ENCODE data around the gene FBXW7.
A peak's percentile ranks its signal among the peaks of the same experiment; 100 is the strongest.

FBXW7 gene

GRCh38 chr4:152357206-152357605 is 178.7 kb downstream of the FBXW7 start:
- WGBS (ENCODE audit: extremely low coverage, insufficient coverage, low lambda C conversion rate): no CpG with 5 or more reads among the region's 6 CpGs
- H3K23ac ChIP-seq (ENCODE audit: low read length): no peak overlapping the region
- no peak overlapping the region for H2BK5ac ChIP-seq (ENCODE audit: low read length)
- no peaks in the 10 kb centered on the region for H3K79me2 ChIP-seq (ENCODE audit: control insufficient read depth, insufficient read depth, low read length)
- H2BK15ac ChIP-seq (replicated peaks; ENCODE audit: low read depth): no peak overlapping the region
- no peak overlapping the region for H3K56ac ChIP-seq (ENCODE audit: low read length)
- no peak overlapping the region for H2AK5ac ChIP-seq (ENCODE audit: low read length)
- peaks cover 3% of the 10 kb centered on the region for H3K79me1 ChIP-seq (ENCODE audit: low read length)
- no peaks in the 10 kb centered on the region for H3K27me3 ChIP-seq (ENCODE audit: insufficient read depth, low read length, poor library complexity)
- no peak for DNase-seq
- H3K4me1 ChIP-seq (ENCODE audit: control insufficient read depth, low read depth, low read length): peaks cover 4% of the 10 kb centered on the region
- no peak overlapping the region for H3K27ac ChIP-seq (ENCODE audit: low read depth, low read length)
- no peak overlapping the region for H3K4ac ChIP-seq (ENCODE audit: low read depth, low read length)
- no peak overlapping the region for H3K9ac ChIP-seq (ENCODE audit: low read length)
- H2BK120ac ChIP-seq (ENCODE audit: low read depth, low read length): no peak overlapping the region
- H3K4me3 ChIP-seq (ENCODE audit: low read length): no peak overlapping the region
- H3K36me3 ChIP-seq (ENCODE audit: control insufficient read depth, insufficient read depth, low read length): no peaks in the 10 kb centered on the region
- H4K5ac ChIP-seq (ENCODE audit: low read length): no peak overlapping the region
- no peak overlapping the region for H4K8ac ChIP-seq (ENCODE audit: low read depth, low read length)
- H3K4me2 ChIP-seq (ENCODE audit: low read length): no peak overlapping the region
- no peak overlapping the region for H3K18ac ChIP-seq (ENCODE audit: low read length)

- no peak overlapping the region for H4K5ac ChIP-seq (ENCODE audit: low read length)
- H3K56ac ChIP-seq (ENCODE audit: low read length): no peak overlapping the region
- no peak overlapping the region for H3K4me2 ChIP-seq (ENCODE audit: low read length)
- no peaks in the 10 kb centered on the region for H3K36me3 ChIP-seq (ENCODE audit: control insufficient read depth, insufficient read depth, low read length)
- H2BK15ac ChIP-seq (replicated peaks; ENCODE audit: low read depth): no peak overlapping the region
- no peak overlapping the region for H3K18ac ChIP-seq (ENCODE audit: low read length)
- DNase-seq: no peak
- no peak overlapping the region for H3K4me3 ChIP-seq (ENCODE audit: low read length)
- no CpG with 5 or more reads among the region's 1 CpG for WGBS (ENCODE audit: extremely low coverage, insufficient coverage, low lambda C conversion rate)
- no peak overlapping the region for H2BK5ac ChIP-seq (ENCODE audit: low read length)
- H3K4ac ChIP-seq (ENCODE audit: low read depth, low read length): no peak overlapping the region
- H3K4me1 ChIP-seq (ENCODE audit: control insufficient read depth, low read depth, low read length): peaks cover 4% of the 10 kb centered on the region
- no peaks in the 10 kb centered on the region for H3K27me3 ChIP-seq (ENCODE audit: insufficient read depth, low read length, poor library complexity)
- H3K79me2 ChIP-seq (ENCODE audit: control insufficient read depth, insufficient read depth, low read length): no peaks in the 10 kb centered on the region
- no peak overlapping the region for H2BK120ac ChIP-seq (ENCODE audit: low read depth, low read length)
- no peak overlapping the region for H2AK5ac ChIP-seq (ENCODE audit: low read length)
- H3K9ac ChIP-seq (ENCODE audit: low read length): no peak overlapping the region
- no peak overlapping the region for H3K23ac ChIP-seq (ENCODE audit: low read length)
- no peak overlapping the region for H3K27ac ChIP-seq (ENCODE audit: low read depth, low read length)
- H4K8ac ChIP-seq (ENCODE audit: low read depth, low read length): no peak overlapping the region
- H3K79me1 ChIP-seq (ENCODE audit: low read length): peaks cover 3% of the 10 kb centered on the region
Observed at GRCh38 chr4:152356428-152357034, 179.4 kb downstream of the FBXW7 start.

GRCh38 chr4:152352622-152353116 is 183.2 kb downstream of the FBXW7 start:
- Histone ChIP-seq H3K27ac (ENCODE audit: low read depth, low read length) (no peak overlapping the region), H3K56ac (ENCODE audit: low read length) (no peak overlapping the region), H3K36me3 (ENCODE audit: control insufficient read depth, insufficient read depth, low read length) (no peaks in the 10 kb centered on the region), H4K5ac (ENCODE audit: low read length) (no peak overlapping the region), H3K79me2 (ENCODE audit: control insufficient read depth, insufficient read depth, low read length) (no peaks in the 10 kb centered on the region), H3K4me1 (ENCODE audit: control insufficient read depth, low read depth, low read length) (peaks cover 4% of the 10 kb centered on the region), H3K18ac (ENCODE audit: low read length) (peak overlapping the region; percentile 15), H2BK120ac (ENCODE audit: low read depth, low read length) (no peak overlapping the region), H3K4me2 (ENCODE audit: low read length) (no peak overlapping the region), H2BK15ac (replicated peaks; ENCODE audit: low read depth) (no peak overlapping the region), H3K4me3 (ENCODE audit: low read length) (no peak overlapping the region), H2AK5ac (ENCODE audit: low read length) (no peak overlapping the region), H3K4ac (ENCODE audit: low read depth, low read length) (no peak overlapping the region), H3K9ac (ENCODE audit: low read length) (no peak overlapping the region), H3K27me3 (ENCODE audit: insufficient read depth, low read length, poor library complexity) (no peaks in the 10 kb centered on the region), H4K8ac (ENCODE audit: low read depth, low read length) (no peak overlapping the region), H3K79me1 (ENCODE audit: low read length) (peaks cover 3% of the 10 kb centered on the region), H2BK5ac (ENCODE audit: low read length) (no peak overlapping the region), H3K23ac (ENCODE audit: low read length) (no peak overlapping the region)
- WGBS (ENCODE audit: extremely low coverage, insufficient coverage, low lambda C conversion rate): no CpG with 5 or more reads among the region's 11 CpGs
- peak; percentile 67 for DNase-seq

GRCh38 chr4:152352215-152352614 is 183.7 kb downstream of the FBXW7 start:
- no peaks in the 10 kb centered on the region for H3K27me3 ChIP-seq (ENCODE audit: insufficient read depth, low read length, poor library complexity)
- H4K8ac ChIP-seq (ENCODE audit: low read depth, low read length): no peak overlapping the region
- no peak overlapping the region for H2BK5ac ChIP-seq (ENCODE audit: low read length)
- no peak overlapping the region for H3K4me2 ChIP-seq (ENCODE audit: low read length)
- no peak overlapping the region for H3K27ac ChIP-seq (ENCODE audit: low read depth, low read length)
- peak overlapping the region; percentile 15 for H3K18ac ChIP-seq (ENCODE audit: low read length)
- no peak overlapping the region for H3K9ac ChIP-seq (ENCODE audit: low read length)
- no peak overlapping the region for H3K56ac ChIP-seq (ENCODE audit: low read length)
- H4K5ac ChIP-seq (ENCODE audit: low read length): no peak overlapping the region
- H2AK5ac ChIP-seq (ENCODE audit: low read length): no peak overlapping the region
- no peak overlapping the region for H3K4me3 ChIP-seq (ENCODE audit: low read length)
- H3K4me1 ChIP-seq (ENCODE audit: control insufficient read depth, low read depth, low read length): peaks cover 4% of the 10 kb centered on the region
- H2BK120ac ChIP-seq (ENCODE audit: low read depth, low read length): no peak overlapping the region
- no peak for DNase-seq
- H3K4ac ChIP-seq (ENCODE audit: low read depth, low read length): no peak overlapping the region
- H3K36me3 ChIP-seq (ENCODE audit: control insufficient read depth, insufficient read depth, low read length): no peaks in the 10 kb centered on the region
- H3K79me1 ChIP-seq (ENCODE audit: low read length): peaks cover 3% of the 10 kb centered on the region
- H3K23ac ChIP-seq (ENCODE audit: low read length): no peak overlapping the region
- H3K79me2 ChIP-seq (ENCODE audit: control insufficient read depth, insufficient read depth, low read length): no peaks in the 10 kb centered on the region
- H2BK15ac ChIP-seq (replicated peaks; ENCODE audit: low read depth): no peak overlapping the region
- WGBS (ENCODE audit: extremely low coverage, insufficient coverage, low lambda C conversion rate): no CpG with 5 or more reads among the region's 4 CpGs

GRCh38 chr4:152351080-152351479 is 184.8 kb downstream of the FBXW7 start:
- Histone ChIP-seq H3K9ac (ENCODE audit: low read length) (no peak overlapping the region), H3K4me1 (ENCODE audit: control insufficient read depth, low read depth, low read length) (peaks cover 4% of the 10 kb centered on the region), H3K4ac (ENCODE audit: low read depth, low read length) (no peak overlapping the region), H3K18ac (ENCODE audit: low read length) (no peak overlapping the region), H3K4me2 (ENCODE audit: low read length) (no peak overlapping the region), H3K36me3 (ENCODE audit: control insufficient read depth, insufficient read depth, low read length) (no peaks in the 10 kb centered on the region), H4K5ac (ENCODE audit: low read length) (no peak overlapping the region), H2BK5ac (ENCODE audit: low read length) (no peak overlapping the region), H3K79me1 (ENCODE audit: low read length) (peaks cover 3% of the 10 kb centered on the region), H3K27me3 (ENCODE audit: insufficient read depth, low read length, poor library complexity) (no peaks in the 10 kb centered on the region), H3K27ac (ENCODE audit: low read depth, low read length) (no peak overlapping the region), H3K56ac (ENCODE audit: low read length) (no peak overlapping the region), H2BK15ac (replicated peaks; ENCODE audit: low read depth) (no peak overlapping the region), H4K8ac (ENCODE audit: low read depth, low read length) (no peak overlapping the region), H3K23ac (ENCODE audit: low read length) (no peak overlapping the region), H3K79me2 (ENCODE audit: control insufficient read depth, insufficient read depth, low read length) (no peaks in the 10 kb centered on the region), H2AK5ac (ENCODE audit: low read length) (no peak overlapping the region), H3K4me3 (ENCODE audit: low read length) (no peak overlapping the region), H2BK120ac (ENCODE audit: low read depth, low read length) (no peak overlapping the region)
- WGBS (ENCODE audit: extremely low coverage, insufficient coverage, low lambda C conversion rate): no CpG with 5 or more reads among the region's 2 CpGs
- DNase-seq: no peak

GRCh38 chr4:152348670-152349069 is 187.2 kb downstream of the FBXW7 start:
- H2BK15ac ChIP-seq (replicated peaks; ENCODE audit: low read depth): no peak overlapping the region
- no peak overlapping the region for H3K4me3 ChIP-seq (ENCODE audit: low read length)
- no peak overlapping the region for H3K18ac ChIP-seq (ENCODE audit: low read length)
- H3K56ac ChIP-seq (ENCODE audit: low read length): no peak overlapping the region
- DNase-seq: peak; percentile 60
- no peak overlapping the region for H3K27ac ChIP-seq (ENCODE audit: low read depth, low read length)
- no peak overlapping the region for H2AK5ac ChIP-seq (ENCODE audit: low read length)
- WGBS (ENCODE audit: extremely low coverage, insufficient coverage, low lambda C conversion rate): no CpG with 5 or more reads among the region's 1 CpG
- H3K4me1 ChIP-seq (ENCODE audit: control insufficient read depth, low read depth, low read length): peaks cover 4% of the 10 kb centered on the region
- H3K4ac ChIP-seq (ENCODE audit: low read depth, low read length): no peak overlapping the region
- no peak overlapping the region for H3K4me2 ChIP-seq (ENCODE audit: low read length)
- H3K27me3 ChIP-seq (ENCODE audit: insufficient read depth, low read length, poor library complexity): no peaks in the 10 kb centered on the region
- no peak overlapping the region for H4K8ac ChIP-seq (ENCODE audit: low read depth, low read length)
- H3K79me1 ChIP-seq (ENCODE audit: low read length): peaks cover 3% of the 10 kb centered on the region
- no peak overlapping the region for H3K9ac ChIP-seq (ENCODE audit: low read length)
- H3K23ac ChIP-seq (ENCODE audit: low read length): no peak overlapping the region
- H3K79me2 ChIP-seq (ENCODE audit: control insufficient read depth, insufficient read depth, low read length): no peaks in the 10 kb centered on the region
- H2BK120ac ChIP-seq (ENCODE audit: low read depth, low read length): no peak overlapping the region
- H2BK5ac ChIP-seq (ENCODE audit: low read length): no peak overlapping the region
- no peak overlapping the region for H4K5ac ChIP-seq (ENCODE audit: low read length)
- H3K36me3 ChIP-seq (ENCODE audit: control insufficient read depth, insufficient read depth, low read length): no peaks in the 10 kb centered on the region
